ENCODE results near the gene MAP2.
"Not testable (repeated sequence)": the region's sequence is repeated elsewhere in the genome, so short reads cannot be mapped to it uniquely, and the experiment has no call there.

MAP2 gene

DNA sequence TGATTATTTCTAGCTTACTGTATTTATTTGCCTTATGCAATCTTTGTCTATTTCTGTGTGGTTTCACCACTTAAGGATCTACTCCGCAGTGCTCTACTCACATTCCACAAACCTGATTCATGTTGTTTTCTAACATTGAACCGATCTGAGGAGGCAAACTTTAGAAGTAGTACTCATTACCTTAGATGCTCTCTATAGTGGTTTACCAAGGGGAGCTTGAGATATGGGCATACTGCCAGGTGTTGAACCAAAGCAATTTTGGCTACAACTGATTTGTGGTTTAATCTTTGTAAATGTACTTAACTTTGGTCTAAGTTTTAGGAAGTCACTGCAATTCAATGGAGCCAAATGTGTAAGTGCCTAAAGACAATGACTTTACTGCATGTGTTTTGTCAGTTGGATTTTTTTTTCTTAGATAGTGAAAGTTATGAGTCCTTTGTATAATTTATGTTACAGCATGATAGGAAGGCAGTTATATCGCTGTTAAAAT lies 50.1 kb downstream of the MAP2 start:
- Histone ChIP-seq H3K36me3 (ENCODE audit: insufficient read depth, low read length) (no peaks in the 10 kb centered on the region), H3K9me3 (ENCODE audit: control insufficient read depth, insufficient read depth, low read length) (no peaks in the 10 kb centered on the region), H3K9ac (ENCODE audit: low read depth, low read length) (no peak overlapping the region), H3K4me1 (ENCODE audit: insufficient read depth, low read length) (peaks cover 17% of the 10 kb centered on the region)

DNA sequence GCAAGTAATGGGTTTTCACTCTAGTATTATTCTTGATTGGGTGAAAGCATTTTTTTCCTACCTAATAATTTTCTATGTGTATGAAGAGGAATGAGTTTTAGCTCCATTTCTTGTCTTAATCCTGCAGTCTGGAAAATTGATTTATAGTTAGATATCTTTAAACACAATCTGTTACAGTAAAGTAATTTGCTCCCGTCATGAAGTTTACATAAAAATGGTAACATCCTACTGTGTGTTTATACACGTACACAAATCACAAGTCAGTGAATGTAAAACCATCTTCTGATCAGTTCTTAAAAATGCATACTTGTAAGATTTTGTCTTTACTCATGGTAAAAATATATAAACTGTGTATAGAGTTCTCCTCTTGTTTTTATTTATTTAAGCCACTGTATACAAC lies 51.1 kb downstream of the MAP2 start:
- Histone ChIP-seq H3K9me3 (ENCODE audit: control insufficient read depth, insufficient read depth, low read length) (no peaks in the 10 kb centered on the region), H3K36me3 (ENCODE audit: insufficient read depth, low read length) (no peaks in the 10 kb centered on the region), H3K4me1 (ENCODE audit: insufficient read depth, low read length) (peaks cover 17% of the 10 kb centered on the region), H3K9ac (ENCODE audit: low read depth, low read length) (no peak overlapping the region)

DNA sequence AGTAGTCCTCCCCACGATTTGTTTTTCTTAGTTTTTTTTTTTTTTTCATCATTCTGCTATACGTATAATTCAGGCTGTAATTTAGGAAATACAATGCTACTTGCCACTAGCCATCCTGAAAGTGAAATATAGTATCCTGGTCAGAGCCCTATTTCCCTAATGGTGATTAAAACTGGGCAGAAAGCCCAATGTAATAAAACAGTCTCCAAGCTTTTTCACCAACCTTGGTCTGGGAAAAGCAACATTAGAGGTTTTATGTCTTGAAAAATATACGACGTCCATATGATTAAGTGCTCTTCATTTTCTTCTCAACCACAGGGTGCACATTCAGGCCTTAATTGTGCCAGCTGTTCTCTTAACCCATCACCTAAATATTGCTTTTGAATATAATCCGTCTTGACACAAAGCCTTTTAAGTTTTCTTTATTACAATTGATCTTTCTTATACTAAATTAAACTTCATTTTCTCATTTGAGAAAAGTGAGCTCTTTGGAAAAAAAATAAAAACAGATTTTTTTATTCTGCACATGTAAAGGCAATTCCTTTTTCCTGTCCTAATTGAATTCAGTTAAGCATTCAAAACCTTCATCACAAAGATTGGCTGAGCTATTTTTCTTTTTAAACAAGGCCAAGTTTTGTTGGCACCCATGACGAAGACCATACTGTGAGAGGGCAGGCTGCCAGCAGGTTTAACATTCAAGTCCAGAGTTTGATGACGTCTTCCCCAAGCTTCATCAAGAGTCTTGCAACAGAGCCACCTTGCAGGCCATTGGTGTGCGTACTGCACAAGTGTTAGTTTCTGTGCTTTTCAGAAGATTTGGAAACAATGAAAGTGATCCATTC lies 52.7 kb downstream of the MAP2 start:
- H3K4me1 ChIP-seq (ENCODE audit: insufficient read depth, low read length) = peaks cover 14% of the 10 kb centered on the region

DNA sequence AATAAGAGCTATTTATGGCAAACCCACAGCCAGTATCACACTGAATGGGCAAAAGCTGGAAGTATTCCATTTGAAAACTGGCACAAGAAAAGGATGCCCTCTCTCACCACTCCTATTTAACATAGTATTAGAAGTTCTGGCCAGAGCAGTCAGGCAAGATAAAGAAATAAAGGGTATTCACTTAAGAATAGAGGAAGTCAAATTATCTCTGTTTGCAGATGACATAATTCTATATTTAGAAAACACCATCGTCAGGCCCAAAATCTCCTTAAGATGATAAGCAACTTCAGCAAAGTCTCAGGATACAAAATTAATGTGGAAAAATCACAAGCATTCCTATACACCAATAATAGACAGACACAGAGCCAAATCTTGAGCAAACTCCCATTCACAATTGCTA lies 68.4 kb downstream of the MAP2 start:
- not testable (repeated sequence) for H3K36me3 ChIP-seq (ENCODE audit: insufficient read depth, low read length); H3K9me3 ChIP-seq (ENCODE audit: control insufficient read depth, insufficient read depth, low read length); H3K9ac ChIP-seq (ENCODE audit: low read depth, low read length)

More for the DNA sequence above, 52.7 kb downstream of the MAP2 start:
- no peak overlapping the region for H3K9ac ChIP-seq (ENCODE audit: low read depth, low read length)
- no peaks in the 10 kb centered on the region for H3K36me3 ChIP-seq (ENCODE audit: insufficient read depth, low read length)
- H3K9me3 ChIP-seq (ENCODE audit: control insufficient read depth, insufficient read depth, low read length) = no peaks in the 10 kb centered on the region

DNA sequence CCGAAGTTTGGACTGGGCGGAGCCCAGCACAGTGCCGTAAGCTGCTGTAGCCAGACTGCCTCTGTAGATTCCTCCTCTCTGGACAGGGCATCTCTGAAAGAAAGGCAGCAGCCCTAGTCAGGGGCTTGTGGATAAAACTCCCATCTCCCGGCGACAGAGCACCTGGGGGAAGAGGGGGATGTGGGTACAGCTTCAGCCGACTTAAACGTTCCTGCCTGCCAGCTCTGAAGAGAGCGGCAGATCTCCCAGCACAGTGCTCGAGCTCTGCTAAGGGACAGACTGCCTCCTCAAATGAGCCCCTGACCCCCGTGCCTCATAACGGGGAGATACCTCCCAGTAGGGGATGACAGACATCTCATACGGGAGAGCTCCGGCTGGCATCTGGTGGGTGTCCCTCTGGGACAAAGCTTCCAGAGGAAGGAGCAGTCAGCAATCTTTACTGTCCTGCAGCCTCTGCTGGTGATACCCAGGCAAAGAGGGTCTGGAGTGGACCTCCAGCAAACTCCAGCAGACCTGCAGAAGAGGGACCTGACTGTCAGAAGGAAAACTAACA lies 71.3 kb downstream of the MAP2 start:
- H3K9ac ChIP-seq (ENCODE audit: low read depth, low read length); H3K36me3 ChIP-seq (ENCODE audit: insufficient read depth, low read length); H3K9me3 ChIP-seq (ENCODE audit: control insufficient read depth, insufficient read depth, low read length); H3K4me1 ChIP-seq (ENCODE audit: insufficient read depth, low read length): not testable (repeated sequence)

More for the DNA sequence above, 68.4 kb downstream of the MAP2 start:
- not testable (repeated sequence) for H3K4me1 ChIP-seq (ENCODE audit: insufficient read depth, low read length)

DNA sequence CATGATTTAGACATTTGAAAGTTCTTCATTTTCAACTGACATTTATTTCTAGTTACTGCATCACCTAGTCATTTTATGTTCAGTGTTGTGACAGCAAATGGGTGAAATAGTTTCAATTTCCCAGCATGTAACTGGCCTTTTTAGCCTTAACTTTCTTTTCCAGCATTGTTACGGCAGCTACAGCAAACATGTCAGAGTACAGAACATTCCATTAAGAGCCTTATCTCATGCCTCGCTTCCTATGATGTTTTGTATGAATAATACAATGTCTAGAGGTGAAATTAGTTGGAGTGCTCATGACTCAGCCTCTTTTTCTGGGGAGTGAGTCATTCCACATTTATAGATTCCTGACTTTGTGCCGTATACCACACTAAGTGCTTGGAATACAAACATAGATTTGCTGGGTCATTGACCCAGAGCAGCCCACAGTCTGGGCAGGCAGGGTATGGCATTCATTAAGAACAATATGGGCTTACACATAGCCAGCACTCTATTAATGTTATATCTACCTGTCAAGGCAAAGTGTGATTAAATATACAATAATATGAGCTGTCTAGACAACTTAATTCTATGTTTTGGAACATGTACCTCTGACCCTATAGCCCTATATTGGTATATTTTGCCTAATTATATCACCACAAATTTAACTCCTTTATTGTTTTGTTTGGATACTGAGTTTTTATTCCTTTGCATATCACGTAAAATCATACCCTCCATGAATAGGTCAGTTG lies 72.2 kb downstream of the MAP2 start:
- Histone ChIP-seq H3K9ac (ENCODE audit: low read depth, low read length) (no peak overlapping the region), H3K9me3 (ENCODE audit: control insufficient read depth, insufficient read depth, low read length) (peaks cover 3% of the 10 kb centered on the region), H3K36me3 (ENCODE audit: insufficient read depth, low read length) (peaks cover 2% of the 10 kb centered on the region; the same call in 1 of the 2 replicates), H3K4me1 (ENCODE audit: insufficient read depth, low read length) (no peaks in the 10 kb centered on the region)

DNA sequence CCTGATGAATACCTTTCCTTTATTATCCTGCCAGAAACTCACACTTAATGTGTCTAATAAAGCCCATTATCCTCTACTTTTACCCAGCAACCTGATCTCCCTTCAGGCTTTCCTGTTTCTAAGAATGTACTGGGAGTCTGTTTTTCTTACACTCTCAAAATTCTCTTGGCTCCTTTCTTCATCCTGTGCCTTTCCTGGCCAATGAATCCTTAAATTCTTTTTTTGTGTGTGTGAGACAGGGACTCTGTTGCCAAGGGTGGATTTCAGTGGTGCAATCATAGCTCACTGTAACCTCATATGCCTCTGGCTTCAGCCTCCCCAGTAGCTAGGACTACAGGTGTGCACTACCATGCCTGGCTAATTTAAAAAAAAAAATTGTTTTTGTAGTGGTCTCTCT lies 72.7 kb downstream of the MAP2 start:
- H3K9me3 ChIP-seq (ENCODE audit: control insufficient read depth, insufficient read depth, low read length) = peaks cover 3% of the 10 kb centered on the region
- no peaks in the 10 kb centered on the region for H3K4me1 ChIP-seq (ENCODE audit: insufficient read depth, low read length)
- H3K36me3 ChIP-seq (ENCODE audit: insufficient read depth, low read length) = peaks cover 2% of the 10 kb centered on the region; the same call in 1 of the 2 replicates
- H3K9ac ChIP-seq (ENCODE audit: low read depth, low read length) = no peak overlapping the region

DNA sequence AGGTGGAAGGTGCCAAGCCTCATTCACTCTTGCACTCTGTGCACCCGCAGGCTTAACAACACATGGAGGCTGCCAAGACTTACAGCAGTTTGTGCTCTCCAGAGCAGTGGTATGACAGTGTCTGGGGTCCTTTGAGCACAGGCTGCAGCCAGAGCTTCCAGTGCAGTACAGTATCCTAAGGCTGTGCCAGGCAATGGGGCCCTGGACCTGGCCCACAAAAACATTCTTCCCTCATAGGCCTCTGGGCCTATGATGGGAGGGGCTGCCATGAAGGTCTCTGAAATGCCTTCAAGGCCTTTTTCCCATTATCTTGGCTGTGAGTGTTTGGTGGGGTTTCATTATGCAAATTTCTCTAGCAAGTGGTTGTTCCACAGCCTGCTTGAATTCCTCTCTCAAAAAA lies 74.8 kb downstream of the MAP2 start:
- Histone ChIP-seq H3K9ac (ENCODE audit: low read depth, low read length) (no peak overlapping the region), H3K36me3 (ENCODE audit: insufficient read depth, low read length) (peaks cover 2% of the 10 kb centered on the region; the same call in 1 of the 2 replicates), H3K9me3 (ENCODE audit: control insufficient read depth, insufficient read depth, low read length) (peaks cover 3% of the 10 kb centered on the region), H3K4me1 (ENCODE audit: insufficient read depth, low read length) (no peaks in the 10 kb centered on the region)

DNA sequence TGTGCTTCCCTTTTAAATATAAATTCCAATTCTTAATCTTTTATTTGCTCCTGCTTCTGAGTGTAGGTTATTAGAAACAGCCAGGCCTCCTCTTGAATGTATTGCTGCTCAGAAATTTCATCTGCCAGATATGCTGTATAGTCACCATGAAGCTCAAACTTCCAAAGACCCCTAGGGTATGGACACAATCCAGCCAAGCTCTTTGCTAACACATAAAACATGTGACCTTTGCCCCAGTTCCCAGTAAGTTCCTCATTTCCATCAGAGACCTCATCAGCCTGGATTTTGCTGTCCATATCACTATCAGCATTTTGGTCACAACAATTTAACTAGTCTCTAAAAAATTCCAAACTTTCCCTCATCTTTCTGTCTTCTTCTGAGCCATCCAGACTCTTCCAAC lies 75.2 kb downstream of the MAP2 start:
- Histone ChIP-seq H3K36me3 (ENCODE audit: insufficient read depth, low read length) (peaks cover 2% of the 10 kb centered on the region; the same call in 1 of the 2 replicates), H3K9ac (ENCODE audit: low read depth, low read length) (no peak overlapping the region), H3K4me1 (ENCODE audit: insufficient read depth, low read length) (no peaks in the 10 kb centered on the region), H3K9me3 (ENCODE audit: control insufficient read depth, insufficient read depth, low read length) (peaks cover 3% of the 10 kb centered on the region)

DNA sequence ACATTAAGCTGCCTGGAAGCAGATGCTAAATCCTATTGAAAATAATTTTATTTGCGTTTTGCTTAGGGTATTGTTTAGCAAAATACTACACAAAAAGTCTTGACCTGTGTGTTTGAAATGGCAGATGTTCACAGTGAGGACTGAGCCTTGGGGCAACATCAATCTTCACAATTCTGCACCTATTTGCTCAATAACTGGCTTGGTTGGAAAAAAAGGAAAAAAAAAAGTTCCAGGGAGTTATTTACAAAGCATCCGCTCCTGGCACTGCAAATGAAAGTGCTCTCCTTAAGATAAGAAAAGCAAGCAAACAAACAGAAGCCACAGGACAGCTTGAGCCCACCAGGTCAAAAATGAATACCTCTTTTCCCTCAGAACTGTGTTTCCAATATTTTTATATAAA lies 77.7 kb downstream of the MAP2 start:
- H3K9ac ChIP-seq (ENCODE audit: low read depth, low read length) = no peak overlapping the region
- H3K9me3 ChIP-seq (ENCODE audit: control insufficient read depth, insufficient read depth, low read length) = peaks cover 3% of the 10 kb centered on the region
- no peaks in the 10 kb centered on the region for H3K4me1 ChIP-seq (ENCODE audit: insufficient read depth, low read length)
- peaks cover 2% of the 10 kb centered on the region; the same call in 1 of the 2 replicates for H3K36me3 ChIP-seq (ENCODE audit: insufficient read depth, low read length)

DNA sequence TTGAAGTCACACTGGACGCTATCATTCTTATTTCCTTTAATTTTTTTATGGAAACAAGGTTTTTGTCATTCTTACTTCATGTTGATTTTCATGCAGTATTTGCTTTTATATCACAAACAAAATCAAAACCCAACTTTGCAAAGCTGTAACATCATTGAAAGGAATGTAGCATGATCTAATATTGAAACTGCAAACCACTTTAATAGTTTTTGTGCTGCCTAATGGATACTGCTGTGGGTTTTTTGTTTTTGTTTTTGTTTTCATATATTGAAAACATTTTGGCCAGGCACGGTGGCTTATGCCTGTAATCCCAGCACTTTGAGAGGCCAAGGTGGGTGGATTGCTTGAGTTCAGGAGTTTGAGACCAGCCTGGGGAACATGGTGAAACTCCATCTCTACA lies 81.6 kb downstream of the MAP2 start:
- H3K9me3 ChIP-seq (ENCODE audit: control insufficient read depth, insufficient read depth, low read length) = no peaks in the 10 kb centered on the region
- no peaks in the 10 kb centered on the region for H3K4me1 ChIP-seq (ENCODE audit: insufficient read depth, low read length)
- no peaks in the 10 kb centered on the region for H3K36me3 ChIP-seq (ENCODE audit: insufficient read depth, low read length)
- no peak overlapping the region for H3K9ac ChIP-seq (ENCODE audit: low read depth, low read length)

DNA sequence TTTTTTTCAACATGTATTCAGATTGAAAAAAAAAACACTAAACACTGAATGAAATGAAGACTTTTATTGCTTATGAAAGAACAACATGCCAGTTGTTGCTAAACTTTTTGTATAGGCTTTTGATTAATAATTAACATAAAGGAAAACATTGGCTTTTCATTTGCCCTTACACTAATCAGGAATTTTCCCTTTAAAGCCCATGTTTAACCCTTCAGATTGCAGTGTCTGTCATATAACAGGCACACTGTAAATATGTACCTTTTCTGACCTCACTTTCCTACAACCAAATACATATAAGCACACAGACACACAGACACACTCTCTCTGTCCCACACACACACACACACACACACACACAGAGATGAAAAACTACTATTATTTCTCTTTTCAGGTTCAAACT lies 84.4 kb downstream of the MAP2 start:
- no peaks in the 10 kb centered on the region for H3K4me1 ChIP-seq (ENCODE audit: insufficient read depth, low read length)
- no peaks in the 10 kb centered on the region for H3K9me3 ChIP-seq (ENCODE audit: control insufficient read depth, insufficient read depth, low read length)
- H3K36me3 ChIP-seq (ENCODE audit: insufficient read depth, low read length) = no peaks in the 10 kb centered on the region
- H3K9ac ChIP-seq (ENCODE audit: low read depth, low read length) = no peak overlapping the region

DNA sequence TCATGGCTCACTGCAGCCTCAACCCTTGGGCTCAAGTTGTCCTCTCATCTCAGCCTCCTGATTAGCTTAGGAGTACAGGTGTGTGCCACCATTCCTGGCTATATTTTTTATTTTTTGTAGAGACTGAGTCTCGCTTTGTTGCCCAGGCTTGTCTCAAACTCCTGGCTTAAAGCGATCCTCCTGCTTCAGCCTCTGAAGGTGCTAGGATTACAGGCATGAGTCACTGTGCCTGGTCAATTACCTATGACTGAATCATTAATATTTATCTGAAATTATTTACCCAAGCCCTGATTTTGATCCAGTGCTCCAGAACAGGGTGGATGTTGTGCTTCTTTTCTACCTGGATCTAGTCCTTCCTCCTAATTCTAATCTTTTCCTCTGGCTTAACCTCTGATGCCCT lies 87.8 kb downstream of the MAP2 start:
- H3K9me3 ChIP-seq (ENCODE audit: control insufficient read depth, insufficient read depth, low read length) = no peaks in the 10 kb centered on the region
- H3K9ac ChIP-seq (ENCODE audit: low read depth, low read length) = no peak overlapping the region
- no peaks in the 10 kb centered on the region for H3K36me3 ChIP-seq (ENCODE audit: insufficient read depth, low read length)
- no peaks in the 10 kb centered on the region for H3K4me1 ChIP-seq (ENCODE audit: insufficient read depth, low read length)

DNA sequence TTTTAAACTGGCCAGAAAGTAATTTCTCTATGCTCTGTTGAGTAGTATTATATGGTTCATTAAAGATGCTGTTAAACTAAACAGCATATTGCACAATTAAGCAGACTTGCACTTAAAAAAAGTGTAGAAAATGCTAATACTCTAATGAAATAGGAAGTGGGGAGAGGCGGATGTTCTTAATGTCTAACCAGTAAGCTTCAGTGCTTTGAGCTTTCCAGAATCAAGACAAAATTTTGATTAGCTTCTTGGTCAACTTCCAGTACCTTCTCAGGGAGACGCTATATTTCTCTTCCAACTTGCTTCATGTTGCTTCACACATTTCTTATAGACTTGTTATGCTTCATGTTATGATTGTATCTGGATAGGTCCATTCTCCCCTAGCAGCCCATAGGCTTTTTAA lies 89.1 kb downstream of the MAP2 start:
- Histone ChIP-seq H3K9me3 (ENCODE audit: control insufficient read depth, insufficient read depth, low read length) (no peaks in the 10 kb centered on the region), H3K4me1 (ENCODE audit: insufficient read depth, low read length) (no peaks in the 10 kb centered on the region), H3K36me3 (ENCODE audit: insufficient read depth, low read length) (no peaks in the 10 kb centered on the region), H3K9ac (ENCODE audit: low read depth, low read length) (no peak overlapping the region)
